K562 (cell line): Measurements from ENCODE around the gene CFAP157. TPM values are rescaled to one million over a fixed set of nuclear protein-coding genes. Genes with fewer than 3 reads are reported as not detected.
A peak's percentile ranks its signal among the peaks of the same experiment; 100 is the strongest.

Experiments used
- ATAC-seq: fragments of 200-7000 bp; cut with Tn5 transposase; 3 replicates; pipeline ENCODE4 v1.9.1; 2020; ENCODE audit warnings: moderate library complexity
- BruUV-seq: library from RNA; stranded (reverse); fragments of 400-500 nt; replicated peaks from 2 replicates; lab custom pipeline; 2021; lab: Mats Ljungman, UMichigan
- CTCF ChIA-PET: fragments of 300-600 bp; formaldehyde crosslinking; extraction: SDS; loops from one replicate; lab custom pipeline; 2021; ENCODE audit warnings: low intra/inter-chr PET ratio; lab: Yijun Ruan, JAX
- POLR2A ChIA-PET: fragments of 300-600, 350-650 bp; sonication (Branson Sonifier 250); formaldehyde crosslinking; extraction: SDS; loops from one replicate; lab custom pipeline; 2021; ENCODE audit warnings: antibody characterized with exemption, inconsistent platforms; lab: Yijun Ruan, JAX
- DNase-seq, 4 experiments: peaks; one replicate each; pipeline versions ENCODE4 v3.0.0 to v3.0.0-alpha.2; 2011 to 2018; ENCODE audit warnings: low spot score in 3 of 4, mixed read lengths in 3 of 4; ENCODE audit errors: extremely low read depth in 1 of 4
- FAIRE-seq: peaks from 2 replicates; lab custom pipeline; 2011; peaks lifted over from hg19 to GRCh38; lab: Jason Lieb, UNC
- H2AFZ ChIP-seq: 2 replicates; pipeline ENCODE4 v1.6.0; 2011; ENCODE audit warnings: low read depth, low read length, control low read depth, inconsistent platforms
- H3K27ac ChIP-seq: fragments of 200-600 bp; 3 replicates; pipeline ENCODE4 v1.8.0; 2011; ENCODE audit warnings: low read depth, mild to moderate bottlenecking, control low read depth, inconsistent platforms, low read length, moderate library complexity, mixed read lengths; ENCODE audit errors: extremely low read depth
- H3K27me3 ChIP-seq, 2 experiments: fragments of 300-600 bp in 1 of 2; 2 replicates in 1 of 2; 3 replicates in 1 of 2; pipeline versions ENCODE4 v1.6.0 to v1.8.0; 2011; ENCODE audit warnings: inconsistent platforms in 2 of 2, low read length in 2 of 2, mild to moderate bottlenecking in 1 of 2, mixed read lengths in 1 of 2, moderate library complexity in 1 of 2; ENCODE audit not compliant: control insufficient read depth in 2 of 2, insufficient read depth in 2 of 2
- H3K36me3 ChIP-seq: fragments of 300-600 bp; 3 replicates; pipeline ENCODE4 v1.8.0; 2011; ENCODE audit warnings: mild to moderate bottlenecking, low read length, inconsistent platforms; ENCODE audit not compliant: control insufficient read depth, insufficient read depth
- H3K4me1 ChIP-seq, 2 experiments: fragments of 200-600 bp in 1 of 2; replicated peaks in 1 of 2; 2 replicates in 1 of 2; 3 replicates in 1 of 2; pipeline versions ENCODE4 v1.5.1 to v1.8.0; 2011; ENCODE audit warnings: inconsistent platforms in 2 of 2, low read length in 2 of 2, mild to moderate bottlenecking in 1 of 2, mixed read lengths in 1 of 2, moderate library complexity in 1 of 2; ENCODE audit not compliant: control insufficient read depth in 2 of 2, insufficient read depth in 2 of 2
- H3K4me2 ChIP-seq: 2 replicates; pipeline ENCODE4 v1.6.1; 2011; ENCODE audit warnings: low read length, control low read depth, inconsistent platforms, mixed read lengths; ENCODE audit not compliant: insufficient read depth
- H3K4me3 ChIP-seq: fragments of 200-600 bp; sonication (generic), shearing (Covaris generic); 2 replicates; pipeline ENCODE4 v1.5.1; 2016; ENCODE audit warnings: control low read depth, inconsistent platforms
- H3K79me2 ChIP-seq: fragments of 200-600 bp; 3 replicates; pipeline ENCODE4 v1.8.0; 2011; ENCODE audit warnings: low read length, inconsistent platforms; ENCODE audit not compliant: control insufficient read depth, insufficient read depth
- H3K9ac ChIP-seq, 2 experiments: 2 replicates each; pipeline versions ENCODE4 v1.6.0 to v1.6.1; 2011; ENCODE audit warnings: low read depth in 2 of 2, low read length in 2 of 2, control low read depth in 1 of 2, inconsistent platforms in 1 of 2, mild to moderate bottlenecking in 1 of 2, mixed read lengths in 1 of 2; ENCODE audit not compliant: insufficient read depth in 1 of 2
- H3K9me1 ChIP-seq: one replicate; pipeline ENCODE4 v1.6.0; 2011; ENCODE audit warnings: inconsistent platforms, mild to moderate bottlenecking, low read length, moderate library complexity; ENCODE audit not compliant: control insufficient read depth, insufficient read depth
- H3K9me3 ChIP-seq: replicated peaks from 2 replicates; pipeline ENCODE4 v1.5.1; 2011; ENCODE audit warnings: low read depth, low read length, inconsistent platforms; ENCODE audit not compliant: control insufficient read depth, insufficient read depth
- H4K20me1 ChIP-seq: replicated peaks from 2 replicates; pipeline ENCODE4 v1.6.1; 2011; ENCODE audit warnings: low read length, inconsistent platforms, mixed read lengths; ENCODE audit not compliant: control insufficient read depth, insufficient read depth
- ESRRA ChIP-seq: fragments of 450-650 bp; IDR thresholded peaks from 2 replicates; pipeline ENCODE4 v1.6.1; 2014; ENCODE audit warnings: low read depth, mild to moderate bottlenecking, moderate library complexity, borderline replicate concordance
- FOSL1 ChIP-seq: fragments of 200-800 bp; sonication (Bioruptor generic); conservative IDR thresholded peaks from 2 replicates; pipeline ENCODE4 v1.6.1; 2016; ENCODE audit warnings: missing genetic modification characterization, missing compliant biosample characterization
- FOXM1 ChIP-seq, 2 experiments: fragments of 450-650 bp in 1 of 2; sonication (generic) in 1 of 2; formaldehyde crosslinking in 1 of 2; IDR thresholded peaks; 2 replicates each; pipeline versions ENCODE4 v1.6.1 to v1.9.0; 2017 to 2022; ENCODE audit warnings: low read depth in 2 of 2, mild to moderate bottlenecking in 2 of 2, missing genetic modification reagents in 1 of 2, moderate library complexity in 1 of 2
- KHSRP ChIP-seq: fragments of 450-650 bp; IDR thresholded peaks from 2 replicates; pipeline ENCODE4 v1.6.1; 2017
- NEUROD1 ChIP-seq: fragments of 150-350 bp; IDR thresholded peaks from 2 replicates; pipeline ENCODE4 v1.6.1; 2014; ENCODE audit warnings: borderline replicate concordance, low read length, low read depth; ENCODE audit not compliant: partially characterized antibody
- NFRKB ChIP-seq: fragments of 450-650 bp; IDR thresholded peaks from 2 replicates; pipeline ENCODE4 v1.6.1; 2016; ENCODE audit warnings: low read depth
- OTX1 ChIP-seq: fragments of 450-650 bp; formaldehyde crosslinking; IDR thresholded peaks from 2 replicates; pipeline ENCODE4 v1.4.0; 2022; ENCODE audit warnings: mild to moderate bottlenecking
- SMAD3 ChIP-seq: fragments of 450-650 bp; formaldehyde crosslinking; conservative IDR thresholded peaks from 2 replicates; pipeline ENCODE4 v1.4.0; 2020; ENCODE audit warnings: mild to moderate bottlenecking
- WGBS: fragments of 100-300 bp; shearing (Covaris generic); methylation state at CpG from one replicate; pipeline ENCODE4 v1.1.6; 2016; ENCODE audit warnings: low coverage, mixed read lengths; ENCODE audit not compliant: insufficient coverage; ENCODE audit errors: missing lambda C conversion rate; 5-methylcytosine and 5-hydroxymethylcytosine counted together
- in situ Hi-C: fragments of 300-500 bp; cut with MboI; formaldehyde crosslinking; loops from 4 replicates; pipeline ENCODE4 v1.15.0; 2018; ENCODE audit warnings: inconsistent platforms, mixed read lengths
- intact Hi-C: fragments of 100-400 bp; cut with micrococcal nuclease; formaldehyde crosslinking; loops from 2 replicates; pipeline ENCODE4 v1.14.2; 2022
- polyA plus RNA-seq, 8 experiments: library from polyadenylated mRNA; depleted of rRNA in 4 of 8; stranded (reverse) in 5 of 8; unstranded in 3 of 8; fragments of >200 nt; fragmentation: Nextera tagmentation in 2 of 8; fragmentation: Illumina TruSeq in 1 of 8; extraction: Ambion mirVana in 2 of 8; extraction: Trizol in 1 of 8; gene quantifications; 2 replicates each; pipeline versions ENCODE4 v1.2.1 to v1.2.3, GENCODE V29; 2011 to 2014; ENCODE audit warnings: inconsistent platforms in 1 of 8, missing spikeins in 1 of 8
- total RNA-seq, 7 experiments: library from RNA; depleted of rRNA in 6 of 7; stranded (reverse); fragments of >200 nt in 6 of 7; fragmentation: Illumina TruSeq in 2 of 7; extraction: Trizol in 2 of 7; gene quantifications; 2 replicates each; pipeline versions ENCODE4 v1.2.1 to v1.2.3, GENCODE V29; 2011 to 2021; ENCODE audit warnings: low replicate concordance in 1 of 7
- TF ChIP-seq, protein P1 (sequence below), 2 experiments: IDR thresholded peaks; 2 replicates each; pipeline ENCODE4 v1.6.1; 2012; ENCODE audit warnings: improper control_type of control experiment in 2 of 2, low read depth in 2 of 2, low read length in 2 of 2, borderline replicate concordance in 1 of 2

The CFAP157 gene
- total and polyA plus RNA-seq, 9 of the 15 experiments (the other 6 are each of a cell fraction or from before 2014, with no cell fraction given), result 0.03 TPM; not detected in 8

DNA sequence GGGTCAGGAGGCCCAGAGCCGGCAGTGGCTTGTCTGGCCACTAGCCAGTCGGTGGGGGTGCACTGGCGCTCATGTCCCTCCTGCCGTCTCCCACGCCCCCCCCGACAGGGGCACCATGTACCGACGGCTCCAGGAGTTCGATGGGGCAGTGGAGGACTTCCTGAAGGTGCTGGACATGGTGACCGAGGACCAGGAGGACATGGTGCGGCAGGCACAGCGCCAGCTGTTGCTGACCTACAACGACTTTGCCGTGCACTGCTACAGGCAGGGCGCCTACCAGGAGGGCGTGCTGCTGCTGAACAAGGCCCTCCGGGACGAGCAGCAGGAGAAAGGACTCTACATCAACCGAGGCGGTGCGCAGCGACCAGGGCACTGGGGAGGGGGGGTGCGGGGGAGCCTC, 17.2 kb downstream of the CFAP157 start:
- H2AFZ ChIP-seq, result no peak overlapping the region
- intact Hi-C loops (no loop called here), in situ Hi-C loops (no loop called here)
- H4K20me1 ChIP-seq, result no peaks in the 10 kb centered on the region
- FAIRE-seq, result no peak
- ChIA-PET POLR2A (interaction anchor here (1.0 kb wide), 1 partner anchor 11 kb away, joined by 3 read pairs; no protein-coding TSS in a partner anchor), CTCF (no interaction called here)
- no peaks in the 10 kb centered on the region; a peak in 1 of 5 replicates for H3K27me3 ChIP-seq
- no peak overlapping the region for H3K27ac ChIP-seq
- no peaks in the 10 kb centered on the region for H3K9me3 ChIP-seq
- no peaks in the 10 kb centered on the region for H3K79me2 ChIP-seq
- 28% methylated on average over 20 of the region's 23 CpGs for WGBS
- peak overlapping the region in 1 of 2 experiments; percentile 68; a peak in 2 of 4 replicates for H3K9ac ChIP-seq
- no peaks in the 10 kb centered on the region for H3K36me3 ChIP-seq
- TF ChIP-seq FOSL1 (tag) (no peak), NEUROD1 (no peak), KHSRP (no peak), SMAD3 (CRISPR knock-in tag) (no peak), OTX1 (CRISPR knock-in tag) (no peak), ESRRA (no peak), FOXM1 (IDR thresholded peaks at IDR 0.05; ENCODE audit: low read depth) (no peak), FOXM1 (CRISPR knock-in tag; IDR thresholded peaks at IDR 0.05; ENCODE audit: low read depth) (no peak), NFRKB (no peak)
- TF ChIP-seq, protein P1, sequence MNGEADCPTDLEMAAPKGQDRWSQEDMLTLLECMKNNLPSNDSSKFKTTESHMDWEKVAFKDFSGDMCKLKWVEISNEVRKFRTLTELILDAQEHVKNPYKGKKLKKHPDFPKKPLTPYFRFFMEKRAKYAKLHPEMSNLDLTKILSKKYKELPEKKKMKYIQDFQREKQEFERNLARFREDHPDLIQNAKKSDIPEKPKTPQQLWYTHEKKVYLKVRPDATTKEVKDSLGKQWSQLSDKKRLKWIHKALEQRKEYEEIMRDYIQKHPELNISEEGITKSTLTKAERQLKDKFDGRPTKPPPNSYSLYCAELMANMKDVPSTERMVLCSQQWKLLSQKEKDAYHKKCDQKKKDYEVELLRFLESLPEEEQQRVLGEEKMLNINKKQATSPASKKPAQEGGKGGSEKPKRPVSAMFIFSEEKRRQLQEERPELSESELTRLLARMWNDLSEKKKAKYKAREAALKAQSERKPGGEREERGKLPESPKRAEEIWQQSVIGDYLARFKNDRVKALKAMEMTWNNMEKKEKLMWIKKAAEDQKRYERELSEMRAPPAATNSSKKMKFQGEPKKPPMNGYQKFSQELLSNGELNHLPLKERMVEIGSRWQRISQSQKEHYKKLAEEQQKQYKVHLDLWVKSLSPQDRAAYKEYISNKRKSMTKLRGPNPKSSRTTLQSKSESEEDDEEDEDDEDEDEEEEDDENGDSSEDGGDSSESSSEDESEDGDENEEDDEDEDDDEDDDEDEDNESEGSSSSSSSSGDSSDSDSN (IDR thresholded peaks at IDR 0.05; ENCODE audit: borderline replicate concordance in 1 of 2, low read depth in 2 of 2, low read length in 2 of 2), result no peak
- BruUV-seq, result no TSS peak
- no peak overlapping the region for H3K4me3 ChIP-seq
- no peaks in the 10 kb centered on the region for H3K9me1 ChIP-seq
- ATAC-seq, result no peak; the same call in 2 of the 3 replicates
- H3K4me2 ChIP-seq, result no peak overlapping the region
- peaks cover 0 to 26% of the 10 kb centered on the region in 2 experiments; a peak in 3 of 5 replicates for H3K4me1 ChIP-seq
- DNase-seq, result no peak
